ENCODE data around the gene ATP2C2. TPM values are rescaled to one million over a fixed set of nuclear protein-coding genes. Genes with fewer than 3 reads are reported as not detected.

Gene ATP2C2
- total and polyA plus RNA-seq, 2 of the 8 experiments (the other 6 are each of a cell fraction or from before 2014, with no cell fraction given) = 1.2 to 2.8 TPM

GRCh38 chr16:84487358-84487757 is 119.0 kb downstream of the ATP2C2 start:
- Histone ChIP-seq H4K20me1 (replicated peaks in 1 of 2; ENCODE audit: control insufficient read depth in 1 of 2, insufficient read depth in 2 of 2, low read length in 2 of 2) (peaks cover 0 to 4% of the 10 kb centered on the region in 2 experiments), H3K4me2 (ENCODE audit: insufficient read depth in 1 of 2, low read depth in 2 of 2, low read length in 2 of 2) (no peak overlapping the region), H4K5ac (ENCODE audit: insufficient read length, low read depth, low read length) (no peak overlapping the region), H4K91ac (replicated peaks; ENCODE audit: insufficient read length, low read length) (no peak overlapping the region), H3K27ac (ENCODE audit: low read depth, low read length) (no peak overlapping the region), H2AFZ (ENCODE audit: low read length) (no peak overlapping the region), H2BK15ac (ENCODE audit: low read length) (no peak overlapping the region), H2BK5ac (ENCODE audit: low read depth, low read length) (no peak overlapping the region), H3K23ac (ENCODE audit: insufficient read length) (no peak overlapping the region), H2BK20ac (ENCODE audit: low read length) (no peak overlapping the region), H2BK12ac (ENCODE audit: low read depth, low read length) (no peak overlapping the region), H3K79me2 (ENCODE audit: control insufficient read depth in 1 of 2, insufficient read depth in 2 of 2, low read length in 2 of 2) (no peaks in the 10 kb centered on the region), H3K36me3 (ENCODE audit: control insufficient read depth in 2 of 4, insufficient read depth in 4 of 4, low read length in 3 of 4) (peaks cover 0 to 8% (median 1%) of the 10 kb centered on the region in 4 experiments; a peak in 4 of 8 replicates), H2AK5ac (ENCODE audit: low read depth, low read length) (no peak overlapping the region), H3K4me3 (ENCODE audit: extremely low read depth in 1 of 4, insufficient read depth in 2 of 4, low read depth in 3 of 4, low read length in 4 of 4) (no peak overlapping the region), H3K9ac (replicated peaks in 1 of 4; ENCODE audit: extremely low read depth in 1 of 4, low read depth in 3 of 4, low read length in 3 of 4) (no peak overlapping the region), H3K23me2 (ENCODE audit: low read depth, low read length) (no peaks in the 10 kb centered on the region), H3K14ac (ENCODE audit: insufficient read length) (no peak overlapping the region), H3K4me1 (replicated peaks in 1 of 4; ENCODE audit: control insufficient read depth in 3 of 4, insufficient read depth in 4 of 4, low read length in 3 of 4) (no peaks in the 10 kb centered on the region), H3K18ac (ENCODE audit: extremely low read depth, low read length) (no peak overlapping the region), H2BK120ac (replicated peaks; ENCODE audit: low read depth, low read length) (no peak overlapping the region), H3K79me1 (ENCODE audit: low read depth, low read length) (no peaks in the 10 kb centered on the region), H3K9me3 (ENCODE audit: insufficient read depth in 2 of 2, low read depth in 1 of 2, low read length in 1 of 2) (no peaks in the 10 kb centered on the region), H3K56ac (replicated peaks; ENCODE audit: insufficient read length, low read depth, low read length) (no peak overlapping the region), H3K4ac (replicated peaks; ENCODE audit: insufficient read length, low read depth, low read length) (no peak overlapping the region), H4K8ac (ENCODE audit: extremely low read depth, insufficient read depth, low read length) (no peak overlapping the region), H3K27me3 (replicated peaks in 1 of 4; ENCODE audit: control insufficient read depth in 3 of 4, extremely low read depth in 1 of 4, insufficient read depth in 3 of 4, low read length in 3 of 4) (no peaks in the 10 kb centered on the region)
- ChIA-PET POLR2A (ENCODE audit: partially characterized antibody) (no interaction called here), CTCF (ENCODE audit: partially characterized antibody) (interaction anchor here (0.9 to 2.1 kb wide), 6 partner anchors 18 to 268 kb away, joined by 3 to 9 read pairs (median 4); no protein-coding TSS in a partner anchor)
- TF ChIP-seq, protein P1, sequence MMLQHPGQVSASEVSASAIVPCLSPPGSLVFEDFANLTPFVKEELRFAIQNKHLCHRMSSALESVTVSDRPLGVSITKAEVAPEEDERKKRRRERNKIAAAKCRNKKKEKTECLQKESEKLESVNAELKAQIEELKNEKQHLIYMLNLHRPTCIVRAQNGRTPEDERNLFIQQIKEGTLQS (IDR thresholded peaks at IDR 0.05; ENCODE audit: insufficient read depth, low read depth, low read length) = no peak
- TF ChIP-seq, protein P2, sequence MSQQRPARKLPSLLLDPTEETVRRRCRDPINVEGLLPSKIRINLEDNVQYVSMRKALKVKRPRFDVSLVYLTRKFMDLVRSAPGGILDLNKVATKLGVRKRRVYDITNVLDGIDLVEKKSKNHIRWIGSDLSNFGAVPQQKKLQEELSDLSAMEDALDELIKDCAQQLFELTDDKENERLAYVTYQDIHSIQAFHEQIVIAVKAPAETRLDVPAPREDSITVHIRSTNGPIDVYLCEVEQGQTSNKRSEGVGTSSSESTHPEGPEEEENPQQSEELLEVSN (IDR thresholded peaks at IDR 0.05) = no peak
- TF ChIP-seq RNF2 (IDR thresholded peaks at IDR 0.05; ENCODE audit: borderline replicate concordance, low read depth, low read length, missing control alignments, poor library complexity, severe bottlenecking) (no peak), NRF1 (IDR thresholded peaks at IDR 0.05; ENCODE audit: low read depth, low read length) (no peak), RXRA (IDR thresholded peaks at IDR 0.05; ENCODE audit: insufficient read depth, low read depth, low read length) (no peak), CBX5 (IDR thresholded peaks at IDR 0.05; ENCODE audit: low read depth, low read length) (no peak), TCF12 (IDR thresholded peaks at IDR 0.05; ENCODE audit: low read depth, low read length) (no peak), POU5F1 (IDR thresholded peaks at IDR 0.05; ENCODE audit: low read depth, low read length) (no peak), SRF (IDR thresholded peaks at IDR 0.05; ENCODE audit: low read depth, low read length) (no peak), JUN (IDR thresholded peaks at IDR 0.05; ENCODE audit: low read depth, low read length) (no peak), SIX5 (IDR thresholded peaks at IDR 0.05; ENCODE audit: low read depth, low read length) (no peak), KDM4A (IDR thresholded peaks at IDR 0.05; ENCODE audit: low read depth, low read length, severe bottlenecking) (no peak), CTBP2 (IDR thresholded peaks at IDR 0.05; ENCODE audit: borderline replicate concordance, insufficient read depth, insufficient read length, low read length) (no peak)
- FAIRE-seq = no peak
- peak in 1 of 2 experiments; percentile 29 for DNase-seq (ENCODE audit: low read depth in 1 of 2, low spot score in 2 of 2)
- 96% methylated on average over 8 of the region's 8 CpGs; no CpG with 5 or more reads in 1 of the 2 experiments for WGBS, 2 experiments (ENCODE audit: extremely low coverage in 1 of 2, insufficient coverage in 1 of 2, insufficient read length in 1 of 2, insufficient replicate concordance in 2 of 2, low coverage in 1 of 2, low lambda C conversion rate in 2 of 2, missing lambda C conversion rate in 1 of 2)

Measured in H1 (cell line).